Measurements from ENCODE around the gene JMJD1C.
"Not testable (repeated sequence)": the region's sequence is repeated elsewhere in the genome, so short reads cannot be mapped to it uniquely, and the experiment has no call there.

Gene JMJD1C

GRCh38 chr10:63171926-63172325, 293.9 kb downstream of the JMJD1C start:
- no peak for DNase-seq (ENCODE audit: low read depth)

- no peak for DNase-seq (ENCODE audit: low read depth)
Measured at GRCh38 chr10:63171255-63171855, 294.4 kb downstream of the JMJD1C start.

GRCh38 chr10:63169624-63170023, 296.2 kb downstream of the JMJD1C start:
- DNase-seq (ENCODE audit: low read depth), result no peak

GRCh38 chr10:63168821-63169462, 296.8 kb downstream of the JMJD1C start:
- DNase-seq (ENCODE audit: low read depth), result no peak

GRCh38 chr10:63166742-63167258, 299.0 kb downstream of the JMJD1C start:
- DNase-seq (ENCODE audit: low read depth), result peak; percentile 84

GRCh38 chr10:63165249-63165648, 300.5 kb downstream of the JMJD1C start:
- DNase-seq (ENCODE audit: low read depth), result no peak

GRCh38 chr10:63164166-63164623, 301.6 kb downstream of the JMJD1C start:
- peak; percentile 45 for DNase-seq (ENCODE audit: low read depth)

- no peak for DNase-seq (ENCODE audit: low read depth)
Measured at GRCh38 chr10:63161592-63161991, 304.2 kb downstream of the JMJD1C start.

GRCh38 chr10:63157845-63158624, 307.7 kb downstream of the JMJD1C start:
- DNase-seq (ENCODE audit: low read depth), result peak; percentile 89

- DNase-seq (ENCODE audit: low read depth), result peak; percentile 28
Measured at GRCh38 chr10:63156236-63156635, 309.5 kb downstream of the JMJD1C start.

- no peak for DNase-seq (ENCODE audit: low read depth)
Measured at GRCh38 chr10:63155388-63156020, 310.3 kb downstream of the JMJD1C start.

GRCh38 chr10:63154546-63155387, 311.0 kb downstream of the JMJD1C start:
- no peak for DNase-seq (ENCODE audit: low read depth)

- DNase-seq (ENCODE audit: low read depth), result not testable (repeated sequence)
Measured at GRCh38 chr10:63153868-63154545, 311.8 kb downstream of the JMJD1C start.

- DNase-seq (ENCODE audit: low read depth), result no peak
Measured at GRCh38 chr10:63150745-63151144, 315.0 kb downstream of the JMJD1C start.

- no peak for DNase-seq (ENCODE audit: low read depth)
Measured at GRCh38 chr10:63146503-63146902, 319.3 kb downstream of the JMJD1C start.

- DNase-seq (ENCODE audit: low read depth), result peak; percentile 78
Measured at GRCh38 chr10:63145782-63146181, 320.0 kb downstream of the JMJD1C start.

- DNase-seq (ENCODE audit: low read depth), result peak; percentile 48
Measured at GRCh38 chr10:63143987-63144386, 321.8 kb downstream of the JMJD1C start.

- DNase-seq (ENCODE audit: low read depth), result no peak
Measured at GRCh38 chr10:63142136-63142535, 323.6 kb downstream of the JMJD1C start.

- no peak for DNase-seq (ENCODE audit: low read depth)
Measured at GRCh38 chr10:63140077-63140476, 325.7 kb downstream of the JMJD1C start.

GRCh38 chr10:63137306-63137705, 328.5 kb downstream of the JMJD1C start:
- peak; percentile 94 for DNase-seq (ENCODE audit: low read depth)

Data from iris pigment epithelial cell (primary cell).